ENCODE measurements around the gene ZFR2.

The ZFR2 gene

DNA sequence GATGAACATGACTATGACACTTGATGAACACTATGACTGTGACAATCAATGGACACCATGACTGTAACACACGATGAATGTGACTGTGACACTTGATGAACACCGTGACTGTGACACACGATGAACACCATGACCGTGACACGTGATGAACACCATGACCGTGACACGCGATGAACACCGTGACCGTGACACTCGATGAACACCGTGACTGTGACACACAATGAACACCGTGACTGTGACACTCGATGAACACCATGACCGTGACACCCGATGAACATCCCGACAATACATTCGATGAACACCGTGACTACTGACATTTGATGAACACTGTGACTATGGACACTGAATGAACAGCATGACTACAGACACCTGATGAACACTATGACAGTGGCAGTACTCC, 30.9 kb downstream of the ZFR2 start:
- no peak for DNase-seq (ENCODE audit: low read depth in 2 of 2, low spot score in 1 of 2)

DNA sequence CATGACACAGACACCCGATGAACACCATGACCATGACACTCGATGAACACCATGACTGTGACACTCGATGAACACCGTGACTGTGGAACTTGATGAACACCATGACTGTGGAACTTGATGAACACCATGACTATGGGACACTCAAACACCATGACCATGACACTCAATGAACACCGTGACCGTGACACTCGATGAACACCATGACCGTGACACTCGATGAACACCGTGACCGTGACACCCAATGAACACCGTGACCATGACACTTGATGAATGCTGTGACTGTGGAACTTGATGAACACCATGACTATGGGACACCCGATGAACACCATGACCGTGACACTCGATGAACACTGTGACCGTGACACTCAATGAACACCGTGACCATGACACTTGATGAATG, 31.5 kb downstream of the ZFR2 start:
- DNase-seq (ENCODE audit: low read depth in 2 of 2, low spot score in 1 of 2) = no peak

DNA sequence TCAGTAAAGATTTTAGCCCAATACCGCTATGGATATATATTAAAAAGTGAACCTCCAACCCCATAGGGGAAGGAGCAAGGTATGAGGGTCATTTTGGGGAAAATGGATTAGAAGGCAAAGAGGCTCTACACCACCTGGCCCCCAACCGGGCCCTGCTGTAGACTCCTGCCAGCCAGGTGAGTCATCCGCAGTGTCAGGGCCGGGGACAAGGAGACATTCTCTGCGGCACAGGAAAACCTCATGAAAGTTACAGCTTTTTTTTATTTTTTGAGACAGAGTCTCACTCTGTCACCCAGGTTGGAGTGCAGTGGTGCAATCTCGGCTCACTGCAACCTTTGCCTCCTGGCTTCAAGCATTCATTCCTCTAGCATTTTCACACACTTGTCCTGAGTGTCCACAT, 32.0 kb downstream of the ZFR2 start:
- no peak for DNase-seq (ENCODE audit: low read depth in 2 of 2, low spot score in 1 of 2)

DNA sequence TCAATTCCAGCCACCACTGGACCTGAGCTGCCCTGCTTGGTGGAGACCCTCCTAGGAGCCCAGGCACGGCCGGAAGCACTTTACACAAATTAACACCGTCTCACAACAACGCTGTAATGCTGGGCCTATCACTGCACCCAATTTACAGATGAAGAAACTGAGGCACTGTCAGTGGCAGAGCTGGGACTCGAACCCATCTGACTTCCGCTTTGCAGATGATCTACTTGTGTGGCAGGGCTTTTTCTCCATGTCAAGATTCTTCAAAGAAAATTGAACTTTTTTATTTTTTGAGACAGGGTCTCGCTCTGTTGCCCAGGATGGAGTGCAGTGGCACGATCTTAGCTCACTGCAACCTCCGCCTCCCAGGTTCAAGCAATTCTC, 33.8 kb downstream of the ZFR2 start:
- DNase-seq (ENCODE audit: low read depth in 2 of 2, low spot score in 1 of 2) = no peak

DNA sequence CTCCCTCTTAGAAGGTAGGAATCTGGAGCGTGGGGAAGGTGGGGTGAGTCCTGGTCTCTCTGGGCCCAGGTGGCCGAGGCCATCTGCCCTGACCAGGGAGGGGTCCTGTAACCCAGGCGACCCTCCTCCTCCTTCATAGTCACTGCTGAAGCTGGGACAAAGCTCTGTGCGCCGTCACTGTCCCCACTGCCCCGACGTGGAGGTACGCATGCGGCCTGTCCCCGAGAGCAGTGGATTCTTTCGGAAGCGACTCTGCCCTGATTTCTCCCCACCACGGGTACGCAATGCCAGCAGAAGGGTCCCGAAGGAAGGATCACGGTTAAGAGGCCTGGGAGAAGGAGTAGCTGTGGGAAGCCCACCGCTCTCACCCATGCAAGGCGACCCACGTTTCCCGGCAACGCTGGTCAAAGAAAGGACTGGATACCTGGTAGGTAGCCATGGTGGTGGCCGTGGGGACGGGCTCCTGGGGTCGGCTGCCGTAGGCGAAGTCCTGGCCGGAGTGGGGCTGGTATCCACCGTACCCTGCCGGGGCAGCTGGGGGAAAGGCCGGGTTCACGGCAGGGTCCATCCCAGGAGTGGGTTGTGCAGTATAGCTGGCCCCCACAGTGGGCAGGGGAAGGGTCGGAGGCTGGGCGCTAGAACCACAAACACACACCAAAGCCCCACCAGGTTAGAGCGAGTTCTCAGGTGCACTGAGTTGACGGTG, 34.3 kb downstream of the ZFR2 start:
- DNase-seq (ENCODE audit: low read depth in 2 of 2, low spot score in 1 of 2) = no peak

DNA sequence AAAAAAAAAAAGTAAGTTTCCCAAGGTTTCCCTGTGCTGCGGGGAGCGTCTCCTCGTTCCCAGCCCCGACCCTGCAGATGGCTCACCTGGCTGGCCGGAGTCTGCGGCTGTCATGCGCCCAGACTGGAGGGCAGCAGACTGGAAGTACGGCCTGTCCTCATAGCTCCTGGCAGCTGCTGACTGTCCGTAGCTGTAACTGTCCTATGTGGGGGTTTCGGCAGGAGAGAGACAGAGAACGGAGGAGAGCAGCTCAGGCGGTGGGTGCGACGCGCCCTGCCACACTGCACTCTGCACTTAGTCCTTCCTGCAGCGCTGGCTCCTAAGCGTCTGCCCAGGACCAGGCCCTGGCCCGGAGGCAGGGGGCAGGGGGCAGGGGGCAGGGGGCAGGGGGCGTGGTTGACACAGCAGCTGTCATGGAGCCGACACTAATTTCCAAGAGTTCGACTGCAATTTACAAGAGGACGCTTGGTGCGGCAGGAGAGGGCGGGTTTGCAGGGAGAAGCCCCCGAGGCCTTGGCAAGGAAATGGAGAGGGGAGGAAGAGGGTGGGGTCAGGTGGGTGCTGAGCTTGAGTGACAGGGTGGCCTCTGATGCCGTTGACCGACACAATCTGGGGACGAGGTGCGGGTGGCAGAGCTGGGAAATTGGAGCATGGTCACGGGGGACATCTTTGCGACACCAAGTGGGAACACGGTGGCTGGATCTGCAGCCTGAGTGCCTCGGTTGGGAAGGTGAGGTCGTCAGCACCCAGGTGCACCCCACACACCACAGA, 35.1 kb downstream of the ZFR2 start:
- DNase-seq (ENCODE audit: low read depth in 2 of 2, low spot score in 1 of 2) = no peak

DNA sequence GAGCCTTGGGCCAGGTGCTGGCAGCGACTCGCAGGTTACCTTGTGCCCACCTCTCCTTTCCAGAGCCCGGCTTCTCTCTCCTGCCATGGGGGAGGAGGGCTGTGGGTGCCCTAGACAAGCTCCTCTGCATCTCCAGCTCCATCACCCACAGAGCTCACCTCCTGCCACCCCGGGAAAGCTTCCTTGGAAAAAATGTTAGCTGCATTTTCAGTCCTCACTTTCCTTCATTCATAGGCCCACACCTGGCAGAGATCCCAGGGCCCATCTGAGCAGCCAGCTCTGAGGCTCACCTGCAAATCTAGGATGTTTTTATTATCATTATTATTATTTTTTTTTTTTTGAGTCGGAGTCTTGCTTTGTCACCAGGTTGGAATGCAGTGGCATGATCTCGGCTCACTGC, 36.8 kb downstream of the ZFR2 start:
- DNase-seq (ENCODE audit: low read depth in 2 of 2, low spot score in 1 of 2) = no peak

DNA sequence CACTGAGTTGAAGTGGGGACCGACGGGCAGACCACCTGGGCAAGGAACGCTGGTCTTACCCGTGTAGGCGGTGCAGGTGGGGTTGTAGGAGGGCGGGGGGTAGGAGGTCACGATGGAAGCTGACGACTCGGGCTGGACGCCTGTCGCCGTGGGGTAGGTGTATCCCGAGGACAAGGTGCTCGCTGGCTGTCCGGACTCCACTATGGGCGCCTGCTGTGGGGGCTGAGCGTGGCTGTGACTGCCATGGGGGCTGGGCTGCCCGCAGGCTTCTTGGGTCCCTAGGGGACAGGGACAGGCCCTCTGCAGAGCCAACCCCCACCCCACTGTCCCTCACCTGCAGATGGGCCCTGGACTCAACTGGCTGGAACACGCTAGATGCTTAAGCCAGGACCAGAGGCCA, 37.2 kb downstream of the ZFR2 start:
- no peak for DNase-seq (ENCODE audit: low read depth in 2 of 2, low spot score in 1 of 2)

DNA sequence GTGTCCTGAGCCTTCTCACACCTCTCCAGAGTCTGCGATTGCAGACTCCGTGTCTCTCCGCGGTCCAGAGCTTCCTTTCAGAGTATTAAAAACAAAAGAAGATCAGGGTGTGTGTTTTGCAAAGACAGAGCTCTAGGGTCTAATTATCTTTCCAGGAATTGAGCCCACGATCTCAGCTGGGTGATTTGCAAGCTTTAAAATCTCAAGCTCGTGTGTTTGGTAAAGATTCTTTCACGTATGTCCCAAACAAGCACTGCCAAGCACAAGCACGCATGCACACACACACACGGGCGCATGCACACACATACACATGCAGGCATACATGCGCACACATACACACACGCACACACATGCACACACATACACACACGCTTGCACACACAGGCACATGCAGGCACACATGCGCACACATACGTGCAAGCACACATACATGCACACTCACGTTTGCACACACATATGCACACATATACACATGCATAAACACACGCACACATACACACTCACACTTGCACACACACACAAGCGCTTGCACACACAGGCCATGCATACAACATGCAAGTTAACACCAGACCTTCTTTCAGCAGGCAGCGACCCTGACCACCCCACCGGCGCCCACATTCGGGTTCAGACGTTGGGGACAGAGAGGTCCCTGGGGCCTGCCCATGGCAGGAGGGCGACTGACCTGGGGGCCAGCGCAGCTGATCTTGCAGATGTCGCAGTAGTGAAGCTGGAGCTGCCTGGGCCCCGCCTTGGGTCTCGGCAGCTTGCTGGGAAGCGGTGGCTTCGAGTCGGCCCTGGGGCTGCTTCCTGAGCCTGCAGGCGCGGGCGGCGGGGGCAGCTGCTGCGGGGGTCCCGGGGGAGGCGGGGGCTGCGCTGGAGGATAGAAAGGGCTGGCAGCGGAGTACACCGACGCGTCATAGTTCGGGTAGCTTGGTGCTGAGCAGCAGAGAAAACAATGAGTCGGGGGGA, 37.9 kb downstream of the ZFR2 start:
- no peak for DNase-seq (ENCODE audit: low read depth in 2 of 2, low spot score in 1 of 2)

DNA sequence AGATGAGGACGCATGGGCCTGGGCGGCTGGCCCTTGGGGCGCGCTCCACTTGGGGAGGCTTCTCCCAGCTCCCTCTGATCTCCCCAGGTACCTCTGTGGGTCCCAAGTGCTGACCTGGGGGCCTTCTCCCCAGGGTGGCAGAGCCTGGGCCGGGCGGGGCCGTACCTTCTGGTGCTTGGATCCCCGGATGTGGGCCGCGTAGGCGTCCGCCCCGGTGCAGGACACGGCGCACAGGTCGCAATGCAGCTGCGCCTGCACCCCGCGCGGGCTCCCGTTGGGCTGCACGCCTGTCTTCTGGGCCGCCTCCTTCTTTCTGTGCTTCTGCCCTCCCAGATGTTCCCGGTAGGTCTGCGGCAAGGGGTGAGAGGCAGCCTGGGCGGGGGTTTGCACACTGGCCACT, 41.5 kb downstream of the ZFR2 start:
- no peak for DNase-seq (ENCODE audit: low read depth in 2 of 2, low spot score in 1 of 2)

DNA sequence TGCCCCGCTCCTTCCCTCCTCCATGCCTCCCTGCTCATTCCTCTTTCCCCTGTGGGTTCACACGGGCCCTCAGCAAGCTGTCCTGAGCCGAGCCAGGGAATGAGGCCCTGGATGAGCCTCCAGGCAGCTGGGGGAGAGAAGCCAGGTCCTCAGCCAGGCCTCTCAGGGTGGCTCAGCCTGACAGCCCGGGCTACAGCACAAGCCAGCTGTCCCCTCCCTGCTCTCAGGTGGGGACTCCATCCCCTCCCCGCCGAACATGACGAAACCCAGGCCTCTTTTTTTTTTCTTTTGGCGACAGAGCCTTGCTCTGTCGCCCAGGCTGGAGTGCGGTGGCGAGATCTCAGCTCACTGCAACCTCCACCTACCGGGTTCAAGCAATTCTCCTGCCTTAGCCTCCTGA, 42.7 kb downstream of the ZFR2 start:
- DNase-seq (ENCODE audit: low read depth in 2 of 2, low spot score in 1 of 2) = no peak

DNA sequence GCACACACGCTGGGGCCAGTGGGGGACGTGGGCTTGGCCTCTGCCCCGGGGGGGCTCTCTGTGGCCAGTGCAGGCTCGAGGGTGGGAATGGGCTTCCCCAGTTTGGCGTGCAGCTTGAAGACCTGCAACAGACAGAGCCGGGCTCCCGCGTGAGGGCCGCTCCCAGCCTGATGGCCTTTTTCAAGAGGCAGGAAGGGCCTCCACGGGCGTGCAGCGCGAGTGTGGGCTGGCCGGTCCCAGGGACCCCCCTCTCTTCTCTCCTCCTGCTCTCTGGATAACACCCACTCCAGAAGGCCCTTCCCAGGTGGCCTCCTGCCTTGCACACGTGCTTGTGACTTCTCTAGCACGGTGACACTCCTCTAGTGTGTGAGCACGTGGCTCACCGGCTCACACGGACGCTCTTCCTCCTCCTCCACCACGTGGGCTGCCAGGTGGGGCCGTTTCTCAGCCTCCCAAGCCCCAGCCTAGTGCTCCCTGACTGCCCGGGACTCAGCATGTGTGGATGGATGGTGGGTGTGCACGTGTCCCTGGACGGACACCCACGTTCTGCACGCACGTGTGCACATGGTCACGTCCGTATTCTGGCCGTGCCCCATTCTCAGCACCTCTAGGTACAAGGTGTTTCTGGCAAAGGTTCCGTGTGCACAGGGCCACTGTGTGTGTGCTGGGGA, 43.4 kb downstream of the ZFR2 start:
- no peak for DNase-seq (ENCODE audit: low read depth in 2 of 2, low spot score in 1 of 2)

DNA sequence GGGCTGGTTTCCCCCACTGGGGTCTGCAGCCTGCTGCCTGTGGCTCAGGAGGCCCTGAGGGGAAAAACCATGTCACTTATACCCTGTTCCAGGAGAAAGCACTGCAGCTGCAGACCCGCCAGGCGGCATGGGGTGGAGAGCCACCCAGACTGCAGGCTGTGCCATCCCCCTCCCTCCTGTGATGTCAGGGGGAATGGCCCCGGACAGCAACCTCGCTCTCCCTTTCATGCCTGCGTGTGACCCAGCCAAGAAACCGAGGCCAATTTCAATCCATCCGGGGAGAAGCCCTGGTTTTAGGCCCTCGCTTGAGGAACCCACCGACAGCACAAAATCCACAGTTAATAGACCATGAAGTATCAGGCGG, 45.5 kb downstream of the ZFR2 start:
- DNase-seq (ENCODE audit: low read depth in 2 of 2, low spot score in 1 of 2) = no peak

DNA sequence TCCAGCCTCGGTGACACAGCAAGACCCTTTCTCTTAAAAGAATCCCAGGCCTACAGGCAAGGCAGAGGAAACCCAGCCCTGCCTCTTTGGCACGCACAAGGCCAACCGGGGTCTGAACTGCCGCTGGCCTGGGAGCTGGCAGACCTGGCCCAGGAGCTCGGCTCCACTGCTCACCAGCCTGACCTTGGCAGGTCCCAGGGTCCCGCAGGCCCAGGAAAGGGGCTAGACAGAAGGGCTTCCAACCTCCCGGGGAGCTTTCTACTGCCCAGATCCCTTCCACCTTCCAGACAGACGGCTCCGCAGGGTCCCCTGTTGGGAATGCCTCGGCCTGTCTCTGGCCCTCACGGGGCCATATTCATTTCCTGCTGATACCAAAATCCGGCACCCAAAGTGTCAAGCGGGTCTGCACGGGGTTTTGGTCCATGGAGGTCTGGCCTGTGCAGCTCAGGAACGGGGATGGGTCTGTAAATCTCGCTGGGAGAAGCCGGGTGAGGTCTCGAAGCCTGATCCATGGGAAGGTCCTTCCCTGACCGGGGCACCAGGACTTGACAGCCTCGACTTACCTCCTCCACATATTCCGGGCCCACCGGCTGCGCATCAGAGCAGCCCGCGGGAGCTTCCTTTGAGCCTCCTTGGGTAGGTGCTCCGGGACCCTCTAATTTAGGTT, 46.0 kb downstream of the ZFR2 start:
- DNase-seq (ENCODE audit: low read depth in 2 of 2, low spot score in 1 of 2) = no peak

DNA sequence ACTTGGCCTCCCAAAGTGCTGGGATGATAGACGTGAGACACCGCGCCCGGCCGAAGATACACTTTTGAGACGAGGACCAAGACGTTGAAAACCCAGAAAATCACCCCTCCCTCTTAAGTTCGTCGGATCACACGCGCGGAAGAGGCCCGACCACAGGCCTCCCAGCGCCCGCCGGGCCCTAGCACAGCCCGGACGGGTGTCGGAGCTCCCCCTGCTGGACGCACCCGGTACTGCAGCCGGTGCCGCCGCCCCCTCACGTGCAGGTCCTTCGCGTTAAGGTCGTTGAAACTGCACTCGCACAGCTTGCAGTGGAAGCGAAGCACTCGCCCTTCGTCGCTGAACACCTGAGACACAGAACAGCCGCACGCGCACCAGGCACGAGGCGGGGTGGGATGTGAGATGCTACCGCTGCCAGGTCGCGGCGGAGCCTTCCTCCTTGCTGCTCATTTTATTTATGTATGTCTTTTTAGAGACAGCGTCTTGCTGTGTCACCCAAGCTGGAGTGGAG, 46.9 kb downstream of the ZFR2 start:
- DNase-seq (ENCODE audit: low read depth in 2 of 2, low spot score in 1 of 2) = peak; percentile 80 to 93

DNA sequence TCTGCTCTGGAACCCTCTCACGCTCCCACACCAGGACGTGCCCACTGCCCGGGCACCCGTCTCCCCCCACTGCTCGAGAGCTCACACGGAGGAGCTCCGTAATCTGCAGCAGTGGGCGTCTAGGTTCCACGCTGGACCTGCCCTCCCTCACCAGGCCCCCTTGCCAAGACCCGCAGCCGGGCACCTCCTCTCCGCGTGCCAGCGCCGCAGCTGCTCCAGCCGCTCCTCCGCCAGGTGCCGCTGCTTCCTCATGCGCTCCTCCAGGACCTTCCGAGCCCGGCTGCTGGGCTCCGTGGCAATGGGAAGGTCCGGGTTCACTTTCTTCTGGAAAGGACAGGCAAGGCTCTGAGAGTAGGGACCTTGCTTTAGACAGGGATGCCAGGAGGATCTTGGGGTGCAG, 47.7 kb downstream of the ZFR2 start:
- no peak for DNase-seq (ENCODE audit: low read depth in 2 of 2, low spot score in 1 of 2)

DNA sequence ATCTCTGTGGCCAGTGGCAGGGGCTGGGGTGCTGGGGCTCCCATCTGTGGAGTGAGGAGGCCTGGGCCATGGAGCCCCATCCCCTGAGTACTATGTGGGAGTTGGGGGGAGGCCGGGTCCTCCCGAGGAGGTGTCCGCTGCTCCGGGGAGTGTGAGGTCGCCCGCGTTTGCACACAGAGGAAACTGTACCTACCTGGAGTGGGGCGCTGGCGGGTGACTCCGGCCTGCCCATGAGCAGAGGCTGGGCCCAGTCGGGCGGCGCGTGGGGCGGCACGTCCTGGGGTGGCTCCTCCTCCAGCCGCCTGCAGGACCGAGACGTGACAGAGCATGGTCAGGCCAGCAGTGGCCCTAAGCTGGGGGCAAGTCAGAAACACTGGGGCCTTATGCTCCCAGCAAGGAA, 48.8 kb downstream of the ZFR2 start:
- DNase-seq (ENCODE audit: low read depth in 2 of 2, low spot score in 1 of 2) = no peak

DNA sequence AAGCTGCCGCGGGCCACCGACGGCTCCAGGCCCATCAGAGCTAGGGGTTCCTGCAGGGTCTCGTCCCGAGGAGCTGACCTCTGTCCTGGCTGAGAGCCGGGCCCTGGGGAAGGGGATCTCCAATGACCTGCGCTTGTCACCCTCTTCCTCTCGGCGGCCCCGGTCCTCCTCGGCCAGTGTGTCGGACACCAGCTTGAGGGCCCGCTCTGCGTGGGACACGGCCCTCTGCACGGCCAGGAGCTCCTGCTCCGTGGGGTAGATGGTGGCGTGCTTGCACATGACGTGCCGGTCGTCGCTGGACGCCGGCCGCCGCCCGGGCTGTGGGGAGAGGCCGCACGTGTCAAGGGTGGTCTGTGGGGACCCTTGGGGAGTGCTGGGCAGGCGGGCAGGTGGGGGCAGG, 49.9 kb downstream of the ZFR2 start:
- DNase-seq (ENCODE audit: low read depth in 2 of 2, low spot score in 1 of 2) = no peak

DNA sequence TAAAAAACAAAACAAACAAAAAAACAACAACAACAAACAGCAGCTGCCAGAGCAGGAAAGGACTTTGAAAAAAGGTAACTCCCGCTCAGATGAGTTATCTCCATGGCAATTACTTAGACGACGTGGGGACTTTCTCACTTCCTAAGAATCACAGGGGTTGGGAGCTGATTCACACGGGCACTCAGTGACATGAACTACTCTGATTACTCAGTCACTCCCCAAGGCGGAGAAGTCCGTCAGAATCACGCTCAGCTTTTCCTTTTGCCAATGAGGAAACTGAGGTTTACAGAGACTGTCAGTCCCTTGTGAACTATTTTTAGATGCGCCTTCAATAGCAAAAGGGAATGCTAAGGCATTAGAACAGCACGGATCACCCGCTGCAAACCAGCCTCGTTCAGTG, 50.4 kb downstream of the ZFR2 start:
- DNase-seq (ENCODE audit: low read depth in 2 of 2, low spot score in 1 of 2) = no peak

DNA sequence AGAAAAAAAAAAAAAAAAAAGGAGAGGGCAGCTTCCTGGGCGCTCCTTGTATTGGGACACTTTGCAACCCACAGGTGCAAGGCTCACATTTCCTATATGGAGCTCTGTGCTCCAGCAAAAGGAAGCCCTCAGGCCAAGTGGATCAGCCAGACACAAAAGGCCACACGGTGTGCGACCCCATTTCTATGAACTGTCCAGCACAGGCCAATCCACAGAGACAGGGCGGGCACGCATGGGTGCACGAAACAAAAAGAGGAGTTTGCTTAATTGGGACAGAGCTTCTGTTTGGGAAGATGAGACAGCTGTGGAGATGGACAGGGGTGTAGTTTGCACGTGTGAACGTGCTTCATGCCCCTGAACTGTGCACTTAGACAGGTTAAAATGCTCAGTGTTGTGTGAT, 51.1 kb downstream of the ZFR2 start:
- DNase-seq (ENCODE audit: low read depth in 2 of 2, low spot score in 1 of 2) = no peak
